GM19238 (cell line): Measurements from ENCODE around the gene MRPL33.

Experiments
- DNase-seq: peaks from one replicate; pipeline ENCODE4 v3.0.0; 2011; ENCODE audit warnings: low spot score; ENCODE audit not compliant: insufficient read length

The MRPL33 gene

GRCh38 chr2:27808418-27808817, 36.9 kb downstream of the MRPL33 start:
- no peak for DNase-seq

- DNase-seq, result no peak
Measured at GRCh38 chr2:27808984-27809383, 37.5 kb downstream of the MRPL33 start.

GRCh38 chr2:27809761-27810241, 38.3 kb downstream of the MRPL33 start:
- DNase-seq, result no peak

- DNase-seq, result no peak
Measured at GRCh38 chr2:27810455-27810854, 38.9 kb downstream of the MRPL33 start.

GRCh38 chr2:27811768-27812167, 40.2 kb downstream of the MRPL33 start:
- no peak for DNase-seq

- no peak for DNase-seq
Measured at GRCh38 chr2:27814758-27815157, 43.2 kb downstream of the MRPL33 start.

GRCh38 chr2:27815860-27816438, 44.4 kb downstream of the MRPL33 start:
- DNase-seq, result no peak

GRCh38 chr2:27822049-27822448, 50.5 kb downstream of the MRPL33 start:
- DNase-seq, result no peak

- no peak for DNase-seq
Measured at GRCh38 chr2:27823135-27823534, 51.6 kb downstream of the MRPL33 start.

GRCh38 chr2:27823569-27823968, 52.0 kb downstream of the MRPL33 start:
- DNase-seq, result no peak

GRCh38 chr2:27824401-27824800, 52.9 kb downstream of the MRPL33 start:
- no peak for DNase-seq

- no peak for DNase-seq
Measured at GRCh38 chr2:27828305-27828704, 56.8 kb downstream of the MRPL33 start.
